ENCODE measurements around the gene HMGN1.
"Not testable (repeated sequence)": the region's sequence is repeated elsewhere in the genome, so short reads cannot be mapped to it uniquely, and the experiment has no call there.

HMGN1 gene, protein sequence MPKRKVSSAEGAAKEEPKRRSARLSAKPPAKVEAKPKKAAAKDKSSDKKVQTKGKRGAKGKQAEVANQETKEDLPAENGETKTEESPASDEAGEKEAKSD

DNA sequence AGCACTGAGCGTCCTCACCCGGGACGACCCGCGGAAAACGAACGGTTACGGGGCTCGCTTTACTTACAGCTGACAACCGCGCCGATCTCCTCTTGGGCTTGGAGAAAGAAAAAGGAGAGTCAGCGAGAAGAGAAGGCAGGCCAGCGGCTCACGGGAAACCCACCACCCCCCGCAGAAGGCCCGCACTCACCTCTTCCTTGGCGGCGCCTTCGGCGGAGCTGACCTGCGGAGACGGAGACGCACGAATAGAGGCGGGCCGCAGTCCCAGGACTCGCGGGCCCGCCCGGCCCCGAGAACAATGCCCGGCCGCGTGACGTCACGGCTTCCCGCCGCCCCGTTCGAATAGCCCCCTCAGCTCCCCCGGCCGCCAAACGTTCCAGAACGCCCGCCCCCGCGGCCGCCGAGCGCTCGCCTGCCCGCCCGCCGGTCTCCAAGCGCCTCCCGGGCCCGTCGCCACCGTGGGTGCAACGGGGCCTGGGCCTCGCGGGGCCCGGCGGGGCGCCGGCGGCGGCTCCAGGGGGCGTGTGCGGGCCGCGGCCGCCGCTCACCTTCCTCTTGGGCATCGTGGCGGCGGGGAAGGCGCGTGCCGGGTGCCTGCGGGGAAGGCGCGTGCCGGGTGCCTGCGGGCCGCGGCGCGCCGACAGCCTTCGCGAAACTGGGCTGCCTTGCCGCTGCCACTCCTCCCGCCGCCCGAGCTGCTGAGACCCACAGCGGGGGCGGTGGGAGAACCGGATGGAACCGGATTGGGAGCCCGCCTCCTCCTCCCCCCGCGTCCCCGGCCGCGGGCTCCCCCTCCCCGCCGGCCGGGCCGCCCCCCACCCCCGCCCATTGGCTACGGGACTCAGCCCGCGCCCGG, at the start of gene HMGN1:
HMGN1 (minus strand) TSS at position 734 of the 856 bp plus-strand sequence; CDS start at position 563, 171 bp downstream.
- Mint-ChIP-seq H3K27ac (peak within 1 kb of the TSS; percentile 99), H3K4me1 (ENCODE audit: low read depth) (peaks cover 39% of the 10 kb centered on the region), H3K36me3 (ENCODE audit: low read depth) (peaks cover 36% of the 10 kb centered on the region), H3K4me3 (peak within 1 kb of the TSS; percentile 99), H3K9me3 (no peaks in the 10 kb centered on the region), H3K27me3 (ENCODE audit: low read depth) (peaks cover 5% of the 10 kb centered on the region)
- peak; percentile 91 for DNase-seq (ENCODE audit: low spot score)

DNA sequence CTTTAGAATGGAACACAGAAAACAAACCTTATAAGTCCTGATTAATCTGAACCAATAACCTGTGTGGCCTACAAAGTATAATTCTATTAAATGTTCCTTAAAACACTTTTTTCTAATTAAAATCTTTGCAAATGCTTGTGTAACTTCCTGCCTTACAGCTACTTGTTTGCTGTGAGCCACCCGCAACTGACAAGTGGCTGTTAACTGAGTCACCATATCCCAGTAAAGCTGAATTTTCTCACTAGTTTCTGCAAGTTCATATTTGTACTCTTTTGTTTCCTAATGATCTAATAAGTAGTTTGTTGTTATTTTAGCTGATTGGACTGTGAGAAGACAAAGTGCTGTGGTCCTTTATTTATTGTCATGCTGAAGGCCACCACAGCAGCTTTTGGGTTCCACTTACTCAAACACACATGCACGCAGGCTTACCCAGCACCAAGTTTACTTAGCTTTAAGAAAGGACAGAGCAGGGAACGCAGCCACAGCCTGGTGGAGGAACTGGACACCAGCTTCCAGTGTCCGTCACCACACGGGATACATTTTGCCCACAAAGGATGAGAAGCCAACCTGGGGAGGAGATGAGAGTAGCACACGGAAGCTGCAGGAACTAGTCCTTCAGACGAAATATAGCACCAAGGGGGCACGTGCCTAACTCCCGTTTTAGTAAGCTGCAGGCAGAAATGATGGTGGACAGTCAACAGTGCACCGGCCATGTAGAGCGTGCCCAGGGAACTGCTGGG, 48.9 kb upstream of the HMGN1 start:
- Mint-ChIP-seq H3K36me3 (ENCODE audit: low read depth) (peaks cover 20% of the 10 kb centered on the region), H3K4me1 (ENCODE audit: low read depth) (no peaks in the 10 kb centered on the region), H3K27me3 (ENCODE audit: low read depth) (no peaks in the 10 kb centered on the region), H3K27ac (no peak overlapping the region), H3K4me3 (no peak overlapping the region), H3K9me3 (no peaks in the 10 kb centered on the region)
- no peak for DNase-seq (ENCODE audit: low spot score)

- no peak for DNase-seq (ENCODE audit: low spot score)
- Mint-ChIP-seq H3K4me1 (ENCODE audit: low read depth) (peaks cover 14% of the 10 kb centered on the region), H3K27ac (no peak overlapping the region), H3K4me3 (no peak overlapping the region), H3K9me3 (no peaks in the 10 kb centered on the region), H3K27me3 (ENCODE audit: low read depth) (no peaks in the 10 kb centered on the region), H3K36me3 (ENCODE audit: low read depth) (peaks cover 27% of the 10 kb centered on the region)
Measured at GRCh38 chr21:39392981-39393380, 44.1 kb upstream of the HMGN1 start.

- Mint-ChIP-seq H3K4me1 (ENCODE audit: low read depth) (peaks cover 24% of the 10 kb centered on the region), H3K27me3 (ENCODE audit: low read depth) (no peaks in the 10 kb centered on the region), H3K9me3 (no peaks in the 10 kb centered on the region), H3K4me3 (no peak overlapping the region), H3K36me3 (ENCODE audit: low read depth) (peaks cover 14% of the 10 kb centered on the region), H3K27ac (no peak overlapping the region)
- no peak for DNase-seq (ENCODE audit: low spot score)
Measured at GRCh38 chr21:39390212-39390765, 41.4 kb upstream of the HMGN1 start.

DNA sequence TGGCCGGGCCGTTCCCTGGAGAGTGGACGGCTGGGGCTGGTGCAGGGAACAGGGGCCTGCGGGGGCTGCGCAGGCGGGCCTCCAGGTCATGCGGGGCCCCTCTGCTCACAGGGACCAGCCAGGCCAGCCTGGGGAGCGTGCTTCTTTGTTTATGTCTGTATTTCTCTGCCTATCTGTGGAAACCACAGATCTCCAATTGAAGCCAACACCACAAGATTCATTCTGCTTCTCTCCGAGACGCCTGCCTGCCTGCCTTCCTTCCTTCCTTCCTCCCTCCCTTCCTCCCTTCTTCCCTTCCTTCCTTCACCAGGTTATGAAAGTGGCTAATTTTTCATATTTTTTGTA, 39.9 kb upstream of the HMGN1 start:
- Mint-ChIP-seq H3K9me3 (no peaks in the 10 kb centered on the region), H3K4me3 (peak overlapping the region; percentile 83), H3K36me3 (ENCODE audit: low read depth) (peaks cover 10% of the 10 kb centered on the region), H3K27ac (peak overlapping the region; percentile 16), H3K4me1 (ENCODE audit: low read depth) (peaks cover 29% of the 10 kb centered on the region), H3K27me3 (ENCODE audit: low read depth) (no peaks in the 10 kb centered on the region)
- no peak for DNase-seq (ENCODE audit: low spot score)

DNA sequence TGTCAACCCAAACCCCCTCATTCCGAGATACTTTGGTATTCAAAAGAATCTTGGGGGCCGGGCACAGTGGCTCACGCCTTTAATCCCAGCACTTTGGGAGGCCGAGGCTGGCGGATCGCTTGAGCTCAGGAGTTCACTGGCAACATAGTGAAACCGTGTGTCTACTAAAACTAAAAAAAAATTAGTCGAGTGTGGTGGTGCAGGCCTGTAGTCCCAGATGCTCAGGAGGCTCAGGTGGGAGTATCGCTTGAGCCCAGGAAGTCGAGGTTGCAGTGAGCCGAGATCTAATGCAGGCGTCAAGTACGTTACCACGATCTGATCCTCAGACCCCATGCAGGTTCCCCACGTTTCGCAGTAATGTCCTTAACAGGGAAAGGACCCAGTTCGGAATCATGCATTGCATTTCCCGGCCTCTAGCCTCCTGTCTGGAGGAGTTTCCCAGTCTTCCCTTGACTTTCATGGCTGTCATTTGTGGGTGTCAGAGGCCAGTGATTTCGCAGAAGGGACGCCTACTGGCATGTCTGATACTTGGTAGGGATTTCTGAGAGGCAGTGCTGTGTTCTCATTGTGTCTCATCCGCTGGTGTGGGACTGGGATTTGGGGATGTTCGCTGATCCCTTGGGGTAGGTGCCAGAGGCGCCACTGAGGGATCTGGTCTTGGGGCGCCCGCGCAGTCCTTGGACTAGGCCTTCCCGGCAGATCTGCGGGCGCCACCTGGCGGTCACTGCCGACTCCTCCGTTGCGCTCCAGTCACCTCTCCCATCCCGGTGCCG, 39.3 kb upstream of the HMGN1 start:
- Mint-ChIP-seq H3K4me3 (peak overlapping the region; percentile 83), H3K4me1 (ENCODE audit: low read depth) (peaks cover 29% of the 10 kb centered on the region), H3K9me3 (no peaks in the 10 kb centered on the region), H3K27me3 (ENCODE audit: low read depth) (no peaks in the 10 kb centered on the region), H3K36me3 (ENCODE audit: low read depth) (peaks cover 10% of the 10 kb centered on the region), H3K27ac (peak overlapping the region; percentile 88)
- peak; percentile 83 for DNase-seq (ENCODE audit: low spot score)

- Mint-ChIP-seq H3K4me1 (ENCODE audit: low read depth) (peaks cover 29% of the 10 kb centered on the region), H3K9me3 (no peaks in the 10 kb centered on the region), H3K27ac (peak overlapping the region; percentile 88), H3K36me3 (ENCODE audit: low read depth) (peaks cover 5% of the 10 kb centered on the region), H3K4me3 (peak overlapping the region; percentile 83), H3K27me3 (ENCODE audit: low read depth) (no peaks in the 10 kb centered on the region)
- peak; percentile 85 for DNase-seq (ENCODE audit: low spot score)
Measured at GRCh38 chr21:39387461-39388037, 38.7 kb upstream of the HMGN1 start.

GRCh38 chr21:39386899-39387298, 38.0 kb upstream of the HMGN1 start:
- Mint-ChIP-seq H3K4me1 (ENCODE audit: low read depth) (peaks cover 32% of the 10 kb centered on the region), H3K36me3 (ENCODE audit: low read depth) (peaks cover 2% of the 10 kb centered on the region), H3K9me3 (no peaks in the 10 kb centered on the region), H3K27me3 (ENCODE audit: low read depth) (no peaks in the 10 kb centered on the region), H3K4me3 (peak overlapping the region; percentile 83), H3K27ac (peak overlapping the region; percentile 88)
- DNase-seq (ENCODE audit: low spot score): no peak

DNA sequence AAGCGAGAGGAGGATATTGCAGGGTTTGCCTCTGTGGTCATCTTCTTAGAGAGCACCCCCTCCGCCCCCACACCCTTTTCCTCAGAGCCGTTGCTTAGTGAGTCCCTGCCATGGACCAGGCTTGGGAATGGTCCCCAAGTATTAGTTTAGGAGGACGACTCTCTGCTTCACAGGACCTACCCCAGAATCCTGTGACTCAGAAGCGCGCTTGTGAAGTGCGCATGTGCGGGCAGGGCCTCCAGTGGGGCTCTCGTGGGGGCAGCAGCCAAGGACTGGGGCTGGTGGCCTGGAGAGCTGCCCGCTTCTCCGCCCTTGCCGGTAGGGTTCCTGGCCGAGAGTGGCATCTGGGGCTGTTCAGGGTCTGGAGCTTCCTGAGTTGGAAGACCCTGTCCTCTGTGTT, 37.3 kb upstream of the HMGN1 start:
- Mint-ChIP-seq H3K9me3 (no peaks in the 10 kb centered on the region), H3K4me1 (ENCODE audit: low read depth) (peaks cover 35% of the 10 kb centered on the region), H3K36me3 (ENCODE audit: low read depth) (peaks cover 2% of the 10 kb centered on the region), H3K4me3 (peak overlapping the region; percentile 71), H3K27me3 (ENCODE audit: low read depth) (no peaks in the 10 kb centered on the region), H3K27ac (peak overlapping the region; percentile 69)
- no peak for DNase-seq (ENCODE audit: low spot score)

GRCh38 chr21:39385299-39386145, 36.6 kb upstream of the HMGN1 start:
- H3K4me3 Mint-ChIP-seq: peak overlapping the region; percentile 71
- H3K4me1 Mint-ChIP-seq (ENCODE audit: low read depth): peaks cover 39% of the 10 kb centered on the region
- H3K27me3 Mint-ChIP-seq (ENCODE audit: low read depth): no peaks in the 10 kb centered on the region
- H3K27ac Mint-ChIP-seq: peak overlapping the region; percentile 69
- no peaks in the 10 kb centered on the region for H3K9me3 Mint-ChIP-seq
- peak; percentile 79 for DNase-seq (ENCODE audit: low spot score)
- peaks cover 2% of the 10 kb centered on the region for H3K36me3 Mint-ChIP-seq (ENCODE audit: low read depth)

GRCh38 chr21:39384674-39385298, 35.9 kb upstream of the HMGN1 start:
- Mint-ChIP-seq H3K27me3 (ENCODE audit: low read depth) (no peaks in the 10 kb centered on the region), H3K4me1 (ENCODE audit: low read depth) (peaks cover 39% of the 10 kb centered on the region), H3K27ac (peak overlapping the region; percentile 49), H3K36me3 (ENCODE audit: low read depth) (peaks cover 2% of the 10 kb centered on the region), H3K4me3 (peak overlapping the region; percentile 32), H3K9me3 (no peaks in the 10 kb centered on the region)
- no peak for DNase-seq (ENCODE audit: low spot score)

GRCh38 chr21:39382096-39382495, 33.2 kb upstream of the HMGN1 start:
- H3K27ac Mint-ChIP-seq: peak overlapping the region; percentile 23
- not testable (repeated sequence) for DNase-seq (ENCODE audit: low spot score); H3K36me3 Mint-ChIP-seq (ENCODE audit: low read depth); H3K9me3 Mint-ChIP-seq; H3K27me3 Mint-ChIP-seq (ENCODE audit: low read depth)
- H3K4me1 Mint-ChIP-seq (ENCODE audit: low read depth): peaks cover 21% of the 10 kb centered on the region
- peak overlapping the region; percentile 22 for H3K4me3 Mint-ChIP-seq
